HG02623 (cell line): ENCODE results near the gene CTAGE6.
A peak's percentile ranks its signal among the peaks of the same experiment; 100 is the strongest.
"Not testable (repeated sequence)": the region's sequence is repeated elsewhere in the genome, so short reads cannot be mapped to it uniquely, and the experiment has no call there.

ENCODE experiments used
- ATAC-seq: cut with Tn5 transposase; IDR thresholded peaks from one replicate; pipeline ENCODE4 v1.9.1; 2021; ENCODE audit warnings: moderate library complexity; ENCODE audit not compliant: unreplicated experiment

CTAGE6 gene, protein sequence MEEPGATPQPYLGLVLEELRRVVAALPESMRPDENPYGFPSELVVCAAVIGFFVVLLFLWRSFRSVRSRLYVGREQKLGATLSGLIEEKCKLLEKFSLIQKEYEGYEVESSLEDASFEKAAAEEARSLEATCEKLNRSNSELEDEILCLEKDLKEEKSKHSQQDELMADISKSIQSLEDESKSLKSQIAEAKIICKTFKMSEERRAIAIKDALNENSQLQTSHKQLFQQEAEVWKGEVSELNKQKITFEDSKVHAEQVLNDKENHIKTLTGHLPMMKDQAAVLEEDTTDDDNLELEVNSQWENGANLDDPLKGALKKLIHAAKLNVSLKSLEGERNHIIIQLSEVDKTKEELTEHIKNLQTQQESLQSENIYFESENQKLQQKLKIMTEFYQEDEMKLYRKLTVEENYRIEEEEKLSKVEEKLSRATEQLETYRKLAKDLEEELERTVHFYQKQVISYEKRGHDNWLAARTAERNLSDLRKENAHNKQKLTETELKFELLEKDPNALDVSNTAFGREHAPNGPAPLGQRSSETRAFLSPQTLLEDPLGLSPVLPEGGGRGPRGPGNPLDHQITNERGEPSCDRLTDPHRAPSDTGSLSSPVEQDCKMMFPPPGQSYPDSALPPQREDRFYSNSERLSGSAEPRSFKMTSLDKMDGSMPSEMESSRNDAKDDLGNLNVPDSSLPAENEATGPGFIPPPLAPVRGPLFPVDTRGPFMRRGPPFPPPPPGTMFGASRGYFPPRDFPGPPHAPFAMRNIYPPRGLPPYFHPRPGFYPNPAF

GRCh38 chr7:143757596-143757995 is at the start of gene CTAGE6:
CTAGE6 (minus strand) TSS chr7:143757696; CDS start chr7:143757658, 38 bp downstream.
- ATAC-seq, result not testable (repeated sequence)

GRCh38 chr7:143806664-143807071 is 49.2 kb upstream of the CTAGE6 start:
- not testable (repeated sequence) for ATAC-seq

DNA sequence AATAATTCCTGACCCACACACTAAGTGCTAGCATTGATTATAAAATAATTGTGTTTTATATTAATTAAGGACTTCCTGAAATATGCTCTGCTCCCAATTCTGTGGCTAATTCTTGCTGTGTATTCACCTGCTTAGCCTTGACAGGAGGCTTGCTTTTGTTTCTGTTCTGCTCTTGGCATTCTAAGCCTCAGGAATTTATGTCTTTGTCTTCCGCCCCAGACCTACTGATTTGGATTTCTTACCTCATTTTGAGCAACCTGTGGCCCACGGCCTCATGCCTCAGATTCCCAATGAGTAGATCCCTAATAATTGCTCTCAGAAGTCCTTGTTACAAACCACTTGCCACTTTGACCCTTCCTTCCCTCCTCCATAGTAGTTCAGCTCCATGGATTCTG is 40.4 kb upstream of the CTAGE6 start:
- ATAC-seq, result not testable (repeated sequence)

- not testable (repeated sequence) for ATAC-seq
Observed at GRCh38 chr7:143797119-143797895, 39.8 kb upstream of the CTAGE6 start.

DNA sequence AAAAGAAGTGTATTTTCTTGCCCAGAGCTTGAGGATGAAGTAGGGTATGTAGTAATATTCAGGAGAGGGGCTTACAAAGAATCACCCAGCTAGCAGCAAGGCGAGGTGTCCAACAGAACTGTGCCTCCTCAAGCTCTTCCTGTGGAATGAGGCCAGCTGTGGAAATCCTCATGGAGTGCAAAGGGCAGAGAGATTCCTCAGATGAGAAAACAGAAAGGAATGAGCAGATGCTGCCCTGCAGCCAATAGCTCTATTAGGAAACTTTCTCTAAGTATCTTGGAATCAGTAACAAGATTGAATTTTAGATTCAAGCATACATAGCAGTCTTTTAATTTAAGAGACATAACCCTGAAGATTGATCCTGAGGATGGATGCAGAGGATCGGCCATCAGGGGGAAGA is 38.2 kb upstream of the CTAGE6 start:
- not testable (repeated sequence) for ATAC-seq

GRCh38 chr7:143792633-143793032 is 35.1 kb upstream of the CTAGE6 start:
- not testable (repeated sequence) for ATAC-seq

GRCh38 chr7:143785415-143786182 is 28.1 kb upstream of the CTAGE6 start:
- not testable (repeated sequence) for ATAC-seq

DNA sequence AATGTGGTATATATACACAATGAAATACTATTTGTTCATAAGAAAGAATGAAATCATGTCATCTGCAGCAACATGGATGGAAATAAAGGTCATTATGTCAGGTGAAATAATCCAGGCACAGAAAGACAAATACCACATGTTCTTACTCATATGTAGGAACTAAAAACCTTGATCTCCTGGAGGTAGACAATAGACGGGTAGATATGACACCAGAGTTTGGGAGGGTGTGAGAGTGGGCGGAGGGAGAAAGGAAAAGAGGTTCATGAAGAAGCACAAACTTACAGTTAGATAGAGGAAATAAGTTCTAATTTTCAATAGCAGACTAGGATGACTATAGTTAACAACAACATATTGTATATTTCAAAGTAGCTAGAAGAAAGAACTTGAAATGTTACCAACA is 22.1 kb upstream of the CTAGE6 start:
- ATAC-seq, result not testable (repeated sequence)

DNA sequence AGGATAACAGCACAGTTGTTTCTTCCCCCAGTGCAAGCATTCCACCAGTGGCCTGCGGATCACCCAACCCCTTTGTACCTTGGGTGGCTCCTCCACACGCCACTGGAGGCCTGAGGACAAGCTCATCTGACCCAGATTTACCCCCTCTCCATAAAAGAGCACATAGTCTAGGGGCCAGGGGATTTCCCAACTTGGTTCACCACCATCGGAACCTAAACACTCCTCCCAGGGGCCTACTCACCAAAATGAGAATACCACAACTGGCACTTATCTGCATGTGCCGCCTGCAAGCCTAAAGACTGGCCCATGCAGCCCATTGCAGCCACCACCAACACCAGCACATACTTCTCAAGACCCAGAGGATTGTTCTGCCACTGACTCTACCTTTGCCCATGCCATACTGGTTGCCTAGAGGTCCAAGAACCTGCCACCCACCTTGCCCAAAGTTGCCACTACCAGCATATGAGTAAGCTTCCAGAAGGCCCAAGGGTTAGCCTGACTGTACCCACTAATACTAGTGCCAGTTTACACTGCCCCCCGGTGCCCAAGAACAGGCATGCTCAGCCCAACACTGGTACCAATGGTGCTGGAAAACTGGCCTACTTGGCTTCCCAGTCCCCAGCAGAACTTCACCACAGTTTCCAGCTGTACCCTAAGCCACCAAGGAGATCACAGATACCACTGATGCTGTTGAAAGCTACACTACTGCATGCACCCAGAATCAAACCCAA is 15.4 kb upstream of the CTAGE6 start:
- not testable (repeated sequence) for ATAC-seq

DNA sequence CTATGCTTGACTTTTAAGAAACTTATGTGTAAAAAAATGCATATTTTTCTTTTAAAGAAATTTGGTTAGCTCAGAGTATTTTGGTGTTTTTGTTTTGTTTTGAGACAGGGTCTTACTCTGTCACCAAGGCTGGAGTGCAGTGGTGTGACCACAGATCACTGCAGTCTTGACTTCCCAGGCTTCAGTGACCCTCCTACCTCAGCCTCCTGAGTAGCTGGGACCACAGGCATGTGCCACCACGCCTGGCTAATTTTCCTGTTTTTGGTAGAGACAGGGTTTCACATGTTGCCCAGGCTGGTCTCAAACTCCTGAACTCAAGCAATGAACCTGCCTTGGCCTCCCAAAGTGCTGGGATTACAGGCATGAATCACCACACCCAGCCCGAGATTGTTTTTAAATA is 10.0 kb upstream of the CTAGE6 start:
- ATAC-seq, result not testable (repeated sequence)

DNA sequence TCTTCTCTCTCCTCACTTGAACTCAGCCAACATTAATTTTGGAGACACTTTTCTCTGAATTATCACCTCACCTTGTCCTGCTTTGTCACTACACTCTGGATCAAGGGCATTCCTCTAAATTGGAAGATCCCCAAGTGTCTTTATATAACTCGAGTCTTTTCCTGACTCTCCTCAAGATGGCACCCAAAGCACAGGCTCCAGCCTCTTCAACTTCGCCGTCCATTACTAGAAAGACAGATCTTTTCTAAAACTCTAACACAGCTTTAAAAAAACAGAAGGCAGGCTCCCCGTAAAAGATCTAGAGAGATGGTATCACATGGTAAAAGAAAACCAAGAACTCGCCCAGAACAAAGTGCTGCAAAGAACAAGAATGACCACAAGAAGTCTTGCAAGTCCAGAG is 8.2 kb upstream of the CTAGE6 start:
- ATAC-seq, result not testable (repeated sequence)

DNA sequence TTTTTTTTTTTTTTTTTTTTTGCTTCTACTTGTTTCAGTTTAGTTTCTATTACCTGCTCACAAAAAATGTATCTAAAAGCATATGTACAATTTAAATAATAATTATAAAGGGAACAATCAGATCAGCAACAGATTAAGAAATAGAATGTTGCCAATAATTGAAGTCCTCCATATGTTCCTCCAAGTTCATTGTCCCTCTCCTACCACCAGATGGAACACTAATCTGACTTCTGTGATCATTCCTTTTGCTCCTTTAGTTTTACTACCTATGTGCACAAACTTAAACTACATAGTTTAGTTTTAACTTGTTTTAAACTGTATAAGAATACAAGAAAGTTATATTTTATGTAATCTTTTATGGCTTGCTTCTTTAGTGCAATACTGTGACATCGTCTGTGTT is 5.6 kb upstream of the CTAGE6 start:
- not testable (repeated sequence) for ATAC-seq

- ATAC-seq, result not testable (repeated sequence)
Observed at GRCh38 chr7:143745340-143745739, 12.2 kb downstream of the CTAGE6 start.

- ATAC-seq, result peak; percentile 72
Observed at GRCh38 chr7:143737037-143737819, 20.3 kb downstream of the CTAGE6 start.

GRCh38 chr7:143735962-143736361 is 21.5 kb downstream of the CTAGE6 start:
- ATAC-seq, result no peak

DNA sequence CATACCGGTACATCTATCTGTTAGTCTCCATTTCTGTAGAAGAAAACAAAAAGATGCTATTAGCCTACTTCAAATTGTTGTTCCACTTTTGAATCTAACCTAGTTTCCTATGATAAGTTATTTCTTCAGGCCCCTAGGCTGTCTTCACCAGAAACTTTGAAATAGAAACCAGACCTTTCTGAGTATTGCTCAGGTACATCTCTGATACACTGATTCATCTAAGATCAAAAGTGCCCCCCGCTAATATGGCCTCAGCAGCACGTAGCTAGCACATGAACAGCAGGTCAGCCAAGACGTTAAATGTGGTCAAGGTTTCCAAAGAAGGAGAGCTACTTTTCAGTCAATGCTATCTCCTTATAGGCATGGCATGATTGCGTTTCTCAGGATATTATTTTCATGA is 23.6 kb downstream of the CTAGE6 start:
- no peak for ATAC-seq

GRCh38 chr7:143728333-143728862 is 29.1 kb downstream of the CTAGE6 start:
- ATAC-seq, result no peak

DNA sequence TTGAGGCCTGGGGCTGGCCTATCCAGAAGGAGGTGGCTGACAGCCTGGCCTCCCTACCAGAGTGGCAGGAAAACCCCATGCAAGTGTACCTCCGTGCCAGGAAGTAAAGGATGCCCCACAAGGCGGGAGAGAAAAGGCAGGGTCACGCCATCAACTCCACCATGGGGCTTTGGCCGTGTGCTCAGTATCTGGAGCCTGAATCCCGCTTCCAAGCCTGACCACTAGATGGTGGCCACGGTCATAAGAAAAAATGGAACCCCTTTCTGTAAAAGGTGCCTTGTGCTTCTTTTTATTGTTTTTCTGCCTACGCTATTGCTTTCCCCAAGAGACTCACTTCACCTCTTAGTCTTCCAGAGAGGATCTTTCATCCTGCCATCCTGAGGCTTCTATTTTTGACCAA is 29.9 kb downstream of the CTAGE6 start:
- peak; percentile 87 for ATAC-seq

DNA sequence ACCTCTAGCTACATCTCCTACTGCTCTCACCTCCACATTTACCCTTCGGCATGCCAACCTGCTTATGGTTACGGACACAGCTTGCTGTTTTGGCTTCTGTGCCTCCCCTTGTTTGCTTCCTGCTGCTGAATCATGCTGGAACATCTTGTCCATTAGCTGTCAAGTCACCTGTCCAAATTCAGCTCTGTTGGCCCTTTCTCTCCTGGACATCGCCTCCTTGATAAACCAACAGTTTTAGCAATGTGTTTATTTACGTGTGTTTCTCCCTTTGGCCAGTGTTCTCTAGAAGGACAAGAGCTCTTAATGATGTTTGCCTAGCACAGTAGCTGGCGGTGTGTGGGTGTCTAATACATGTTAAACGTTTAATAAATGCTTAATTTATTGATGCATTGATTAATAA is 31.4 kb downstream of the CTAGE6 start:
- ATAC-seq, result not testable (repeated sequence)
